ENCODE results near the gene ZDHHC3.

GRCh38 chr3:44920081-44920480 is 55.9 kb downstream of the ZDHHC3 start:
- no peak for TF ChIP-seq POLR2AphosphoS5 (IDR thresholded peaks at IDR 0.05; ENCODE audit: low read depth, low read length)
- no peak for TF ChIP-seq YY1 (IDR thresholded peaks at IDR 0.05; ENCODE audit: low read depth)
- no peak for TF ChIP-seq EZH2phosphoT487 (IDR thresholded peaks at IDR 0.05; ENCODE audit: borderline replicate concordance, low read depth)
- TF ChIP-seq CTCF (IDR thresholded peaks at IDR 0.05): no peak
- no peak for TF ChIP-seq TCF12 (IDR thresholded peaks at IDR 0.05)
- TF ChIP-seq RAD21 (IDR thresholded peaks at IDR 0.05; ENCODE audit: low read length): no peak
- no peak for TF ChIP-seq TAF1 (IDR thresholded peaks at IDR 0.05; ENCODE audit: borderline replicate concordance, low read depth, low read length)
- TF ChIP-seq SIN3A (IDR thresholded peaks at IDR 0.05; ENCODE audit: borderline replicate concordance, low read depth, low read length): no peak
- TF ChIP-seq RXRA (IDR thresholded peaks at IDR 0.05; ENCODE audit: borderline replicate concordance, low read depth): no peak
- no peak for TF ChIP-seq FOXM1 (IDR thresholded peaks at IDR 0.05; ENCODE audit: low read depth)
- no peak for TF ChIP-seq EP300 (IDR thresholded peaks at IDR 0.05; ENCODE audit: borderline replicate concordance in 1 of 2, low read depth in 1 of 2, low read length in 1 of 2)
- TF ChIP-seq PBX3 (IDR thresholded peaks at IDR 0.05): no peak
- no peak for TF ChIP-seq USF1 (IDR thresholded peaks at IDR 0.05; ENCODE audit: borderline replicate concordance, low read depth)
